ENCODE results near the gene NEK6.

- TF ChIP-seq, protein P1, sequence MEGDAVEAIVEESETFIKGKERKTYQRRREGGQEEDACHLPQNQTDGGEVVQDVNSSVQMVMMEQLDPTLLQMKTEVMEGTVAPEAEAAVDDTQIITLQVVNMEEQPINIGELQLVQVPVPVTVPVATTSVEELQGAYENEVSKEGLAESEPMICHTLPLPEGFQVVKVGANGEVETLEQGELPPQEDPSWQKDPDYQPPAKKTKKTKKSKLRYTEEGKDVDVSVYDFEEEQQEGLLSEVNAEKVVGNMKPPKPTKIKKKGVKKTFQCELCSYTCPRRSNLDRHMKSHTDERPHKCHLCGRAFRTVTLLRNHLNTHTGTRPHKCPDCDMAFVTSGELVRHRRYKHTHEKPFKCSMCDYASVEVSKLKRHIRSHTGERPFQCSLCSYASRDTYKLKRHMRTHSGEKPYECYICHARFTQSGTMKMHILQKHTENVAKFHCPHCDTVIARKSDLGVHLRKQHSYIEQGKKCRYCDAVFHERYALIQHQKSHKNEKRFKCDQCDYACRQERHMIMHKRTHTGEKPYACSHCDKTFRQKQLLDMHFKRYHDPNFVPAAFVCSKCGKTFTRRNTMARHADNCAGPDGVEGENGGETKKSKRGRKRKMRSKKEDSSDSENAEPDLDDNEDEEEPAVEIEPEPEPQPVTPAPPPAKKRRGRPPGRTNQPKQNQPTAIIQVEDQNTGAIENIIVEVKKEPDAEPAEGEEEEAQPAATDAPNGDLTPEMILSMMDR (IDR thresholded peaks at IDR 0.05): no peak
- no peak for TF ChIP-seq POLR2A (IDR thresholded peaks at IDR 0.05)
These were observed 26.6 kb downstream of the NEK6 start for GRCh38 chr9:124284237-124284831.

Measured in adrenal gland (tissue), 5 donors.